ENCODE results near the gene DDX54.
A peak's percentile ranks its signal among the peaks of the same experiment; 100 is the strongest.

DDX54 gene

GRCh38 chr12:113201187-113202177 lies 16.2 kb upstream of the DDX54 start:
- Histone ChIP-seq H3K4me3 (ENCODE audit: low read depth, low read length, poor library complexity, severe bottlenecking) (no peak overlapping the region), H3K27ac (ENCODE audit: low read depth, low read length, poor library complexity, severe bottlenecking) (peak overlapping the region; percentile 94), H3K79me2 (ENCODE audit: insufficient read depth, low read length) (no peaks in the 10 kb centered on the region), H3F3A (ENCODE audit: insufficient read depth, low read length) (0 out of 2 replicates have a peak, but pooled peaks cover 6% of the 10 kb centered on the region), H3K4me1 (ENCODE audit: insufficient read depth, low read length, severe bottlenecking) (peaks cover 66% of the 10 kb centered on the region), H2AFZ (ENCODE audit: low read length) (no peak overlapping the region), H3K9me3 (ENCODE audit: low read length) (no peaks in the 10 kb centered on the region), H3K9ac (ENCODE audit: low read length) (no peak overlapping the region; the same call in 1 of the 2 replicates), H3K36me3 (ENCODE audit: insufficient read depth, low read length) (peaks cover 15% of the 10 kb centered on the region), H4K20me1 (ENCODE audit: insufficient read depth, low read length) (no peaks in the 10 kb centered on the region), H3K27me3 (ENCODE audit: insufficient read depth, low read length) (no peaks in the 10 kb centered on the region), H3K9me2 (ENCODE audit: low read depth, low read length) (no peaks in the 10 kb centered on the region), H3K4me2 (ENCODE audit: low read length) (no peak overlapping the region)
- TF ChIP-seq EZH2 (IDR thresholded peaks at IDR 0.05; ENCODE audit: borderline replicate concordance, low read length) (no peak), CTCF (IDR thresholded peaks at IDR 0.05; ENCODE audit: low read length) (no peak)

- Histone ChIP-seq H2AFZ (ENCODE audit: low read length) (no peak overlapping the region), H3F3A (ENCODE audit: insufficient read depth, low read length) (0 out of 2 replicates have a peak, but pooled peaks cover 10% of the 10 kb centered on the region), H3K79me2 (ENCODE audit: insufficient read depth, low read length) (no peaks in the 10 kb centered on the region), H3K4me2 (ENCODE audit: low read length) (no peak overlapping the region), H3K9ac (ENCODE audit: low read length) (no peak overlapping the region), H3K27me3 (ENCODE audit: insufficient read depth, low read length) (no peaks in the 10 kb centered on the region), H3K4me1 (ENCODE audit: insufficient read depth, low read length, severe bottlenecking) (peaks cover 69% of the 10 kb centered on the region), H3K9me2 (ENCODE audit: low read depth, low read length) (no peaks in the 10 kb centered on the region), H3K4me3 (ENCODE audit: low read depth, low read length, poor library complexity, severe bottlenecking) (no peak overlapping the region), H4K20me1 (ENCODE audit: insufficient read depth, low read length) (no peaks in the 10 kb centered on the region), H3K36me3 (ENCODE audit: insufficient read depth, low read length) (peaks cover 16% of the 10 kb centered on the region; the same call in 1 of the 2 replicates), H3K9me3 (ENCODE audit: low read length) (no peaks in the 10 kb centered on the region), H3K27ac (ENCODE audit: low read depth, low read length, poor library complexity, severe bottlenecking) (peak overlapping the region; percentile 94)
- no peak for TF ChIP-seq CTCF (IDR thresholded peaks at IDR 0.05; ENCODE audit: low read length)
- no peak for TF ChIP-seq EZH2 (IDR thresholded peaks at IDR 0.05; ENCODE audit: borderline replicate concordance, low read length)
Measured at GRCh38 chr12:113200021-113200797, 14.9 kb upstream of the DDX54 start.

GRCh38 chr12:113198296-113198695 lies 13.0 kb upstream of the DDX54 start:
- TF ChIP-seq EZH2 (IDR thresholded peaks at IDR 0.05; ENCODE audit: borderline replicate concordance, low read length) (no peak), CTCF (IDR thresholded peaks at IDR 0.05; ENCODE audit: low read length) (no peak)
- Histone ChIP-seq H3K9me3 (ENCODE audit: low read length) (no peaks in the 10 kb centered on the region), H3K36me3 (ENCODE audit: insufficient read depth, low read length) (peaks cover 16% of the 10 kb centered on the region; the same call in 1 of the 2 replicates), H3F3A (ENCODE audit: insufficient read depth, low read length) (0 out of 2 replicates have a peak, but pooled peaks cover 10% of the 10 kb centered on the region), H4K20me1 (ENCODE audit: insufficient read depth, low read length) (no peaks in the 10 kb centered on the region), H3K79me2 (ENCODE audit: insufficient read depth, low read length) (no peaks in the 10 kb centered on the region), H3K27ac (ENCODE audit: low read depth, low read length, poor library complexity, severe bottlenecking) (peak overlapping the region; percentile 94), H3K4me3 (ENCODE audit: low read depth, low read length, poor library complexity, severe bottlenecking) (no peak overlapping the region), H3K9me2 (ENCODE audit: low read depth, low read length) (no peaks in the 10 kb centered on the region), H3K9ac (ENCODE audit: low read length) (peak overlapping the region; percentile 6; the same call in 1 of the 2 replicates), H3K27me3 (ENCODE audit: insufficient read depth, low read length) (no peaks in the 10 kb centered on the region), H3K4me2 (ENCODE audit: low read length) (no peak overlapping the region; the same call in 1 of the 2 replicates), H3K4me1 (ENCODE audit: insufficient read depth, low read length, severe bottlenecking) (peaks cover 70% of the 10 kb centered on the region), H2AFZ (ENCODE audit: low read length) (no peak overlapping the region)
